HG03108 (cell line): ENCODE data around the gene CACNA1C.

Experiments used
- ATAC-seq: cut with Tn5 transposase; IDR thresholded peaks from one replicate; pipeline ENCODE4 v1.9.1; 2021; ENCODE audit warnings: moderate library complexity; ENCODE audit not compliant: unreplicated experiment

CACNA1C gene

GRCh38 chr12:2192231-2192630, 139.4 kb downstream of the CACNA1C start:
- ATAC-seq = no peak

GRCh38 chr12:2194060-2194459, 141.3 kb downstream of the CACNA1C start:
- ATAC-seq = no peak

- no peak for ATAC-seq
Observed at GRCh38 chr12:2194571-2194970, 141.8 kb downstream of the CACNA1C start.

GRCh38 chr12:2195085-2195484, 142.3 kb downstream of the CACNA1C start:
- ATAC-seq = no peak

DNA sequence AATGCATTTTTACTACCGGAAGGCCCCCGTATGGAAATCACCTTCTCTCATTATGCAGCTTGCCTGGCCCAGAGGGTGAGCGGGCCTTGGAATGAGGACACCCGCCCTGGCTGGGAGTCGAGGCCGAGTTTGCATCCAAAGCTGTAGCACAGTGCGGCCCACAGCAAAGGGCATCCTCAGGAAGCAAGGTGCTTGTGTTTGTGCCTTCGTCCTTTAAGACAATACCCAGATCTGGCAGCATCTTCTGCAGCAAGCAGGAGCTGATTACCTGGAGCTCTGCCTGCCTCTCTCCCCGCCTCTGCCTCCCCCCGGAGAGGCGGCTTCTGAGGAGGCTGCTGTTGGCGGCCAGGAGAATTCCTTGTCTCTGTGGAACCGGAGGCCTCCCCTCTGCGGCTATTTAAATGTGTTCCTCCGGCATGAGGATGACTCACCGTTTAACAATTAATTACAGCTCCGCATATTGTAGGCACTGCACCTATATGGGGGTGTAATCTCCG, 145.3 kb downstream of the CACNA1C start:
- ATAC-seq = no peak

DNA sequence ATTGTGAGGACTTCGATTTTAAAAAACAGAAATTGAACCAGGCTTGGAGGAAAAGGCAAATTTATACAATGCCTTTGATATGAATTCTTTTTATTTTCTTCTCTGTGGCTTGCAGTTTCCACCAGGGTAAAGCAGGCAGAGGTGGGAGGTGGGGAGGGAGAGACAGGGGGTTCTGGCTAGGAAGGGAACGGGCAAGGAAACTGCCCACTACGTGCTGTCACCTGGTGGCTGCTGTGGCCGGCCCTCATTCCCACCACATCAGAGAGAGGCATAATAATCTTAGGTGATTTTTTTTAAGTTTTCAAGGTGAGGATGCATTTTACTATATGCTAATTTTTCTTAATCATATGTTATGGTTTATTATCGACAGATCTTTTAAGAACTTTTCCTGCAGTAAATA, 145.8 kb downstream of the CACNA1C start:
- ATAC-seq = no peak

DNA sequence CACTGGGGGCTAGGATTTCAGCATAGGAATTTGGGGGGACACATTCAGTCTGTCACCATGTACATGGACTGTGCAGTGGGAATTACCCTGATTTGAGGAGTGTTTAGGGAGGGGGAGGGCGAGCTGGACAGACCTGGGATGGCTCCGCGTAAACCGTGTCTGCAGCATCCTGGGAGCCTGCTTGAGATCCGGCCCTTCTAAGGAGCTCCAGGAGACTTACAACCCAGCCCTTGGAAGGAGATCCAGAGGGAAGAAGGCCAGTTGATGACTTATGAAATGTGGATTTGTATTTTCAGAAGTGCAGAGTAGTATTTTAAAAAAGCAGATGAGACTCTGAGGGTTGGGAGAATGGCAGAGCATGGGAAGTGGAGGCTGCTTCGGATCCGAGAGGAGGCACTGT, 153.2 kb downstream of the CACNA1C start:
- ATAC-seq = no peak

- ATAC-seq = no peak
Observed at GRCh38 chr12:2208837-2209635, 156.2 kb downstream of the CACNA1C start.

DNA sequence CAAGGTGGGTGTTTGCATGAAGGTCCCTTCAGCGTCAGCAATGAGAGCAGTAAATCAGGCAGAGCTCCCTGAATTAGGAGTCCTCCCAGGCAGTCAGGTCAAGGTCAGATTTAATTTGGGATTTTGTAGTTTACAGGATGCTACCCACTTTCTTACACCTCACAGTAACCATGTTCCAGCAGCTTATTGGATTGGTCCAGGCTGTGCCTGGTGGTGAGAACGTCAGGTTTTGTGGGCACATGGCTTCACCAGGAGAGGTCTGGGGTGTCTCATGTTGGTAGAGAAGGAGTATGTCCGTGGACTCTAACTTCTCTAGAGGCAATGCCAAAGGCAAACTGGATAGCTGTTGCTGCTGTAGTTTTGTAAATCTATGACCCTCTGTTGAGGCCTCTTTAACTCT, 158.3 kb downstream of the CACNA1C start:
- no peak for ATAC-seq

DNA sequence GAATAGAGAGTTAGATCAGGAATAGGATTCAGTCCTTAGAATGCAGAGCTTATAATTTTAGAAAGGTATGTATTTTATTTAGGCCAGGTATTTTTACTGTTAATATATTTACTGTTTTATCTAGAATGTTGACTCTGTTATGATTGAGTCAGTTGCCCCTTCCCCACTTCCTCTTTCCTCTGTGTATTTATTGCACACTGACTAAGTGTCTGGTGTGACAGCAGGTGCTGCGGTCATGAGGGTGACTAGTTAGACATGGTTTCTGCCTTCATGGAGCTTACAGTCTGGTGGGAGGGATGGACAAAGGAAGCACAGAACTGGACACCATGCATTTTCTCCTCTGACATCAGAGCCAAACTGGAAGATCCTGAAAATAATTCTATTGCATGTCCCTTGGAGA, 159.8 kb downstream of the CACNA1C start:
- no peak for ATAC-seq

DNA sequence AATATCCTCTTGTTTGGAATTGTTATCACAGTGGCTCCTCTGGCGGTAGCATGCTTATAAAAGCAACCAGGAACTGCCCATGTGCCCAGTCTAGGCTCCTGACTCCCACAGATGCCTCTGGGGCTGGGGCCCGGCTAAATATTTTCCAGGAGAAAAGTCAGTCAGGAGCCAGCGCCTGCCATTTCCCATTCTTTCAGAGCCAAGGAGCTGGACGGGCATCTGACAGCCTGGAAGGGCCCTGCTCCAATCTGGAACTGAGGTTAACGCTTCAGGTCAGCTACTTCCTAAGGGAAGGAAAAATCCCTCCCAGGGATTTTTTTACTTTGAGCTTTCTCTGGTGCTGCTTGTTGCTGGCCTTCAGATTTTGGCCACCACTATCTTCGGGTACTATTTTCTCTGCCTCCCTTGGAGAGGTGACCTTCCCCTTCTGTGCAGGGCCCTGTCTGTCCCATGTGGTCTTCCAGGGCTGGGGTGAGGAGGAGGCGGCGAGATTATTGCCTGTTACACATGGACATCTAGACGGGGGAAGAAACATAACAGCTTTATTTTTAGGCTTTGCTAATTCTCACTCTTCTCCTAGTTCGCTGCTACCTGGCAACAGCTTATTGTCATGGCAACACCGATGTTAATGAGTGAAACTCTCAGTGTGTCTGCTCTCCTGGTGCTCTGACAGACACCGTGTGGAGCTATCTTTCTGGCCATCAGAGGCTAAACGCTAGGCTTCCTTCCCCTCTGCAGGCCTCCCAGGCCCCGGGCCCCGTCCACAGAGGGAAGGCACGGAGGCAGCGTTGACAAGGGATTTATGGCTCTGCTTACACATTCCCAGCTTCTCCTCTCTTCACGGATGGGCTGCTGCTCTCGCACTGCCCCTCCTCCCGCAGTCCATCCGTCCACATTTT, 160.4 kb downstream of the CACNA1C start:
- ATAC-seq = no peak

DNA sequence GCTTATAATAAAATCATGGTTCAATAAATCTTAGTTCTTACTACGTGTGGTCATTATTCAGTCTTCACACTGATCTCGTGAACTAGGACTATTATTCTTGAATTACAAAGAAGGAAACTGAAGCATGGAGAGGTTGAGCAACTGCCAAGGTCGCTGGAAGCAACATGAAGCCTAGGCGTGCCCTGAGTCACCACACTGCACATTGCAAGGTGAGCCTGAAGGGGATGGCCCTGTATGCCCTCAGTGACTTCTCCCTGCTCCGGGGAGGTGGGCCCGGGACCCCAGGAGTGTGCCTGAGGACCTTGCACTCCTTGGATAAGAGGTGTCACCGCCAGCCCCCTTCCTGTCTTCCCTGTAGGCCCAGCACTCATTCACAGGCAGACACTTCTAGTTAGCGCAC, 161.6 kb downstream of the CACNA1C start:
- no peak for ATAC-seq

GRCh38 chr12:2215709-2216560, 163.1 kb downstream of the CACNA1C start:
- ATAC-seq = no peak

DNA sequence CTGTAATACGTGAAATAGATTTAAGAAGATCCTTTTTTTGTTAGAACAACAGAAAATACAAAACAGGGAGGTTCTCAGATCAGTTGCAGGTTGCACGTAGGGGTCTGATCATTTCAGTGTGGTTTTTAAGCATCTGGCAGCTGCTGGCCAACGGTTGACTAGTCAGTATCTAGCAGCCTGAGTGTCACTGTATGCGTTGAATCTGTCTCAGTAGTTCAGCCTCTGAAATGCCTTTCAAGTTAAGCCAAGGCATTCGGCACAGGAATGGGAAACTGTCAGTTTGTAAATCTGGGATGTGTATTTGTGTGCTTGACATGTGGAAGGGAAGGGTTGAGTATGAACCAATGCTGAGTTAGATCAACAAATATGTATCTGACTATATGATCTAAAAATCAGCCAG, 165.9 kb downstream of the CACNA1C start:
- no peak for ATAC-seq

GRCh38 chr12:2221030-2221621, 168.3 kb downstream of the CACNA1C start:
- no peak for ATAC-seq

DNA sequence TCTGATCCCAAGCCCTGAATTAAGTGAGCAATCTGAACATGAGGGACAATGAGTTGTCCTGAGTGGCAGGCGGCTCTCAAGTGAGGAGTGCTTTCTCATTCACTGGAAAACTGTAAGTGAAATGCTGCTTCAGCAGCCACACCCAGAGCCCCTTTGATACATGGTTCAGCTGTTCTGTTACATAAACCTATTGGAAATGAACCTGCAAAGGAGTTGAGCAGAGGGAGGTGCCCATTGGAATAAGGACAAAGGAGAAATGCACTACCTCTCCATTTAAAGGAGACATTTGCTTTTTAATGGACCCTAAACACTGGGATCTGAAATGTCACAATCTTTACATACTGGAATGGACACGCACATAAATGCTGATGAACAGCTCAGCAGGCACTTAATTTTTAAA, 169.9 kb downstream of the CACNA1C start:
- ATAC-seq = no peak

GRCh38 chr12:2224961-2225360, 172.2 kb downstream of the CACNA1C start:
- no peak for ATAC-seq

DNA sequence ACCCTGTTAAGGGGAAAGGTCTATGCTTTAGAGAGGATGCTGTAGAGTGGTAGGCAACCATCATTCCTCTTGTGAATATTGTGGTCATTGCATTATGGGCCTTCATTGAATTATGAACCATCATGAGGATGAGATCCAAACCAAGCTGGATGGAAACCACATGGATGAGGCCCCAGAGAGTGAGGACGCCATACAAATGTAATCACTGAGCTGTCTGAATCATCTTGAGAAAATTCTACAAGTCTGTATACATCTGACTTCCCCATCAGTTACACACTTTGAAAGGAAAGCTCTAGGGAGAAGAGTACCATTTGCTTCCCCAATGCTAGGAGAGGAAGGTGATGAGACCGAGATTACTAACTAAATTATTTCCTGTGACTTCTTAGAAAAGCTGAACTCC, 172.9 kb downstream of the CACNA1C start:
- no peak for ATAC-seq

- ATAC-seq = no peak
Observed at GRCh38 chr12:2226641-2227040, 173.9 kb downstream of the CACNA1C start.

DNA sequence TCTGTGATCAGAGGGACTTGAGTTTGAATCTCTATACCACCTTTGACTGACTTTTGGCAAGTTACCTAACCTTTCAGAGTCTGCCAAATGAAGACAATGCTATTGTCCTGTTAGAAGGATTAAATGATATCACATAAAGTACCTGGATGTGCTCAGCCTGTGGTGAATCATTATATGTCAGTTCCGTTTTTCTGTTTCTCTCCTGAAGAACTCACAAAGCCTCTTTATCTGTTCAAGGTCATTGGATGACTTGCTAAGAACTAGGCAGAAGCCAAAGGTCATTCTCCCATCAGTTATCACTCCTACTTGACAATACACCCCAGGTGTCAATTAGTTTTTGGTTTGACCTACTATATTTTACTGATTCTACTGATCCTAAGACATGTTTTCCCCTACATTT, 174.6 kb downstream of the CACNA1C start:
- ATAC-seq = no peak

DNA sequence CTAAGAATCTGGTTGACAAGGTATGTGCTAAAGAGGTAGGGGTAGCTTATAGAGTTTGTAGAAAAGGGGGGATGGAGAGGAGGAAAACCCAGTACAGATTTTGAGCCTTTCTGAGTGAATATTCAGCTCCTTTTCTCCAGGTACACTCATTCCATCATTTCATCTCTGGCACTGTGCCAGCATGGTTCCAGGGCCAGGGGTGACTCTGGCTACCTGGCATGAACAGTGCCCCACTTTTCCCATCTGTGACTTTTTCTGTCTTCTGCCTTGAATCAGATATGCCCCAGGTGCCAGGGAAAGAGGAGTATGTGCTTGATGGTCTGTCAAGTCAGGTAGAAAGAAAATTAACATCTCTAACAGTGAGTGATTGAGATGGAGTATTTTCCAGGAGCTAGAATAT, 175.7 kb downstream of the CACNA1C start:
- no peak for ATAC-seq
